ENCODE data around the gene G6PD. TPM values are rescaled to one million over a fixed set of nuclear protein-coding genes. Genes with fewer than 3 reads are reported as not detected.

Gene G6PD
- total RNA-seq, 2 donors from 2014 or later = 41.0 to 48.6 TPM

- TF ChIP-seq CTCF (IDR thresholded peaks at IDR 0.05) = no peak
- Histone ChIP-seq H3K36me3 (no peaks in the 10 kb centered on the region), H3K9me3 (no peaks in the 10 kb centered on the region), H3K4me3 (peak within 1 kb of the TSS; percentile 54), H3K27ac (peak within 1 kb of the TSS; percentile 94), H3K27me3 (no peaks in the 10 kb centered on the region), H3K9ac (ENCODE audit: low read depth in 2 of 2, low read length in 2 of 2) (peak within 1 kb of the TSS; percentile 73 to 74), H3K4me1 (no peaks in the 10 kb centered on the region)
- intact Hi-C loops (cut with DNase I) = no loop called here
- peak; percentile 91 for DNase-seq
These were observed 56.1 kb downstream of the G6PD start, which contains the start of gene SLC10A3 for GRCh38 chrX:154490414-154491083. Gene SLC10A3, minus strand, starts transcription at chrX:154490629. Its CDS starts 1,689 bp downstream, at chrX:154488940.

GRCh38 chrX:154490021-154490413, 56.6 kb downstream of the G6PD start:
- no peak for TF ChIP-seq CTCF (IDR thresholded peaks at IDR 0.05)
- Histone ChIP-seq H3K4me1 (no peaks in the 10 kb centered on the region), H3K36me3 (no peaks in the 10 kb centered on the region), H3K9me3 (no peaks in the 10 kb centered on the region), H3K4me3 (peak overlapping the region; percentile 54), H3K9ac (ENCODE audit: low read depth in 2 of 2, low read length in 2 of 2) (peak overlapping the region; percentile 73 to 74), H3K27me3 (no peaks in the 10 kb centered on the region), H3K27ac (peak overlapping the region; percentile 94)
- peak; percentile 36 for DNase-seq
- intact Hi-C loops (cut with DNase I) = no loop called here

GRCh38 chrX:154489182-154489581, 57.5 kb downstream of the G6PD start:
- peak overlapping the region; percentile 24 to 74 for H3K9ac ChIP-seq (ENCODE audit: low read depth in 2 of 2, low read length in 2 of 2)
- no peaks in the 10 kb centered on the region for H3K27me3 ChIP-seq
- H3K4me3 ChIP-seq = no peak overlapping the region
- no peaks in the 10 kb centered on the region for H3K36me3 ChIP-seq
- intact Hi-C loops (cut with DNase I) = no loop called here
- H3K4me1 ChIP-seq = no peaks in the 10 kb centered on the region
- no peak for TF ChIP-seq CTCF (IDR thresholded peaks at IDR 0.05)
- H3K27ac ChIP-seq = no peak overlapping the region
- H3K9me3 ChIP-seq = no peaks in the 10 kb centered on the region
- no peak for DNase-seq

- H3K27ac ChIP-seq = no peak overlapping the region
- intact Hi-C loops (cut with DNase I) = no loop called here
- H3K36me3 ChIP-seq = no peaks in the 10 kb centered on the region
- H3K4me1 ChIP-seq = no peaks in the 10 kb centered on the region
- no peaks in the 10 kb centered on the region for H3K27me3 ChIP-seq
- H3K4me3 ChIP-seq = no peak overlapping the region
- no peak overlapping the region for H3K9ac ChIP-seq (ENCODE audit: low read depth in 2 of 2, low read length in 2 of 2)
- TF ChIP-seq CTCF (IDR thresholded peaks at IDR 0.05) = no peak
- DNase-seq = peak; percentile 19
- H3K9me3 ChIP-seq = no peaks in the 10 kb centered on the region
These were observed 58.1 kb downstream of the G6PD start for GRCh38 chrX:154488336-154489075.

- Histone ChIP-seq H3K27me3 (no peaks in the 10 kb centered on the region), H3K27ac (peak overlapping the region; percentile 65), H3K36me3 (no peaks in the 10 kb centered on the region), H3K9ac (ENCODE audit: low read depth in 2 of 2, low read length in 2 of 2) (no peak overlapping the region), H3K4me1 (no peaks in the 10 kb centered on the region), H3K9me3 (no peaks in the 10 kb centered on the region), H3K4me3 (no peak overlapping the region)
- no peak for TF ChIP-seq CTCF (IDR thresholded peaks at IDR 0.05)
- DNase-seq = peak; percentile 16
- intact Hi-C loops (cut with DNase I) = no loop called here
These were observed 58.9 kb downstream of the G6PD start for GRCh38 chrX:154487518-154488290.

All from colonic mucosa (tissue), 4 donors.